GF-D8 (cell line): ENCODE results near the gene UBE2Q2.

Experiments used
- DNase-seq: peaks from one replicate; lab custom pipeline; 2025; lab: John Stamatoyannopoulos, UW

UBE2Q2 gene

GRCh38 chr15:75923756-75924155 is 80.5 kb downstream of the UBE2Q2 start:
- no peak for DNase-seq

GRCh38 chr15:75924576-75924975 is 81.3 kb downstream of the UBE2Q2 start:
- no peak for DNase-seq

GRCh38 chr15:75925440-75925839 is 82.2 kb downstream of the UBE2Q2 start:
- DNase-seq, result no peak

GRCh38 chr15:75926931-75927330 is 83.7 kb downstream of the UBE2Q2 start:
- DNase-seq, result no peak

GRCh38 chr15:75927601-75928000 is 84.4 kb downstream of the UBE2Q2 start:
- no peak for DNase-seq

GRCh38 chr15:75928680-75929608 is 85.7 kb downstream of the UBE2Q2 start:
- no peak for DNase-seq

- DNase-seq, result no peak
These were observed 86.7 kb downstream of the UBE2Q2 start for GRCh38 chr15:75929799-75930565.

- DNase-seq, result no peak
These were observed 87.6 kb downstream of the UBE2Q2 start for GRCh38 chr15:75930866-75931265.

- DNase-seq, result no peak
These were observed 99.2 kb downstream of the UBE2Q2 start for GRCh38 chr15:75942464-75942863.

GRCh38 chr15:75943246-75943645 is 100.0 kb downstream of the UBE2Q2 start:
- no peak for DNase-seq

- no peak for DNase-seq
These were observed 100.5 kb downstream of the UBE2Q2 start for GRCh38 chr15:75943713-75944215.

GRCh38 chr15:75945953-75946352 is 102.7 kb downstream of the UBE2Q2 start:
- no peak for DNase-seq

GRCh38 chr15:75947092-75947491 is 103.8 kb downstream of the UBE2Q2 start:
- DNase-seq, result no peak

- no peak for DNase-seq
These were observed 105.6 kb downstream of the UBE2Q2 start for GRCh38 chr15:75948761-75949296.
